HCT116 (cell line): ENCODE measurements around the gene SSB. TPM values are rescaled to one million over a fixed set of nuclear protein-coding genes. Genes with fewer than 3 reads are reported as not detected.

ENCODE experiments used
- ATAC-seq: fragments of 200-7000 bp; cut with Tn5 transposase; 2 replicates; pipeline ENCODE4 v1.9.1; 2020; ENCODE audit warnings: mild to moderate bottlenecking, moderate library complexity
- BruUV-seq: library from RNA; stranded (reverse); fragments of 400-500 nt; replicated peaks from 2 replicates; lab custom pipeline; 2021; lab: Mats Ljungman, UMichigan
- CTCF ChIA-PET: fragments of 300-600 bp; sonication (Branson Sonifier 250); formaldehyde crosslinking; loops from one replicate; lab custom pipeline; 2021; ENCODE audit warnings: antibody characterized with exemption; lab: Charles Lee
- POLR2A ChIA-PET: fragments of 300-600, 350-600 bp; sonication (Branson Sonifier 250); formaldehyde crosslinking; loops from one replicate; lab custom pipeline; 2021; ENCODE audit warnings: antibody characterized with exemption; lab: Charles Lee
- RAD21 ChIA-PET, 2 experiments: fragments of 300-600 bp; sonication (Branson Sonifier 250); formaldehyde crosslinking; loops; one replicate each; lab custom pipeline; 2023; ENCODE audit warnings: low total read pairs in 2 of 2; ENCODE audit not compliant: uncharacterized antibody in 2 of 2, unreplicated experiment in 2 of 2, low non-redundant PET in 1 of 2; lab: Charles Lee
- DNase-seq: peaks from one replicate; pipeline ENCODE4 v3.0.0-alpha.2; 2010; ENCODE audit warnings: low read depth, low spot score
- H2AFZ ChIP-seq: fragments of 200-600 bp; shearing (Covaris generic), sonication (generic); 2 replicates; pipeline ENCODE4 v1.6.1; 2017; ENCODE audit warnings: low read depth, mixed run types, mixed read lengths, antibody characterized with exemption, low read length; ENCODE audit not compliant: poor library complexity, severe bottlenecking
- H3K27ac ChIP-seq: 2 replicates; pipeline ENCODE4 v1.5.1; 2012; ENCODE audit warnings: low read depth, low read length
- H3K27me3 ChIP-seq: fragments of 200-600 bp; sonication (generic); 2 replicates; pipeline ENCODE4 v1.6.1; 2016; ENCODE audit warnings: mixed run types, low read length, mixed read lengths; ENCODE audit not compliant: insufficient read depth
- H3K36me3 ChIP-seq, 2 experiments: fragments of 200-500 bp in 1 of 2; fragments of 200-600 bp in 1 of 2; sonication (Bioruptor generic) in 1 of 2; sonication (generic) in 1 of 2; 2 replicates each; pipeline versions ENCODE4 v1.5.1 to v1.6.1; 2014 to 2016; ENCODE audit warnings: low read length in 2 of 2, inconsistent platforms in 1 of 2, mixed read lengths in 1 of 2, mixed run types in 1 of 2; ENCODE audit not compliant: insufficient read depth in 2 of 2, control insufficient read depth in 1 of 2
- H3K4me1 ChIP-seq, 2 experiments: fragments of 200-600 bp in 1 of 2; sonication (generic) in 1 of 2; 2 replicates each; pipeline versions ENCODE4 v1.5.1 to v1.6.1; 2012 to 2017; ENCODE audit warnings: low read length in 2 of 2, inconsistent platforms in 1 of 2, mild to moderate bottlenecking in 1 of 2, mixed read lengths in 1 of 2, mixed run types in 1 of 2, moderate library complexity in 1 of 2; ENCODE audit not compliant: insufficient read depth in 2 of 2, control insufficient read depth in 1 of 2
- H3K4me2 ChIP-seq: fragments of 200-600 bp; sonication (generic); 2 replicates; pipeline ENCODE4 v1.6.1; 2017; ENCODE audit warnings: mixed run types, low read length, mixed read lengths
- H3K4me3 ChIP-seq, 2 experiments: fragments of 200-600 bp in 1 of 2; sonication (generic) in 1 of 2; replicated peaks in 1 of 2; 2 replicates each; pipeline ENCODE4 v1.5.1; 2011 to 2016; ENCODE audit warnings: low read length in 2 of 2, control low read depth in 1 of 2, low read depth in 1 of 2, mild to moderate bottlenecking in 1 of 2, mixed read lengths in 1 of 2, mixed run types in 1 of 2
- H3K79me2 ChIP-seq: fragments of 200-600 bp; sonication (generic); 2 replicates; pipeline ENCODE4 v1.6.1; 2017; ENCODE audit warnings: mild to moderate bottlenecking, mixed run types, low read length, moderate library complexity, mixed read lengths; ENCODE audit not compliant: insufficient read depth
- H3K9ac ChIP-seq: fragments of 200-600 bp; sonication (generic); 2 replicates; pipeline ENCODE4 v1.6.1; 2016; ENCODE audit warnings: low read length, mixed read lengths
- H3K9me2 ChIP-seq: fragments of 200-600 bp; sonication (generic), shearing (Covaris generic); 2 replicates; pipeline ENCODE4 v1.6.1; 2017; ENCODE audit warnings: mixed run types, mild to moderate bottlenecking, moderate library complexity; ENCODE audit not compliant: insufficient read depth
- H3K9me3 ChIP-seq, 2 experiments: fragments of 200-500 bp in 1 of 2; fragments of 200-600 bp in 1 of 2; sonication (Bioruptor generic) in 1 of 2; sonication (generic) in 1 of 2; 2 replicates each; pipeline ENCODE4 v1.6.1; 2014 to 2017; ENCODE audit warnings: low read length in 2 of 2, mixed read lengths in 2 of 2, inconsistent platforms in 1 of 2, low read depth in 1 of 2, mild to moderate bottlenecking in 1 of 2, mixed run types in 1 of 2, moderate library complexity in 1 of 2; ENCODE audit not compliant: control insufficient read depth in 1 of 2, insufficient read depth in 1 of 2
- H4K20me1 ChIP-seq: fragments of 200-600 bp; sonication (generic), shearing (Covaris generic); 2 replicates; pipeline ENCODE4 v1.6.1; 2017; ENCODE audit warnings: mixed run types, mild to moderate bottlenecking, moderate library complexity; ENCODE audit not compliant: insufficient read depth
- CBX3 ChIP-seq: IDR thresholded peaks from 2 replicates; pipeline ENCODE4 v1.6.1; 2012; ENCODE audit warnings: low read depth
- CTCF ChIP-seq, 3 experiments: fragments of 200-600 bp in 1 of 3; sonication (generic) in 1 of 3; IDR thresholded peaks in 2 of 3; conservative IDR thresholded peaks in 1 of 3; 2 replicates each; pipeline ENCODE4 v1.5.1; 2012 to 2017; ENCODE audit warnings: low read depth in 2 of 3, low read length in 2 of 3, antibody characterized with exemption in 1 of 3, borderline replicate concordance in 1 of 3, control low read depth in 1 of 3, mild to moderate bottlenecking in 1 of 3, mixed read lengths in 1 of 3, mixed run types in 1 of 3, moderate library complexity in 1 of 3; ENCODE audit not compliant: insufficient read depth in 1 of 3
- ELF1 ChIP-seq: IDR thresholded peaks from 2 replicates; pipeline ENCODE4 v1.6.1; 2012; ENCODE audit warnings: low read depth, borderline replicate concordance
- EZH2 ChIP-seq: fragments of 200-600 bp; sonication (generic); IDR thresholded peaks from 2 replicates; pipeline ENCODE4 v1.6.1; 2017; ENCODE audit warnings: antibody characterized with exemption, mixed run types
- EZH2phosphoT487 ChIP-seq: fragments of 200-600 bp; IDR thresholded peaks from 2 replicates; pipeline ENCODE4 v1.6.1; 2018; ENCODE audit warnings: antibody characterized with exemption, borderline replicate concordance
- JUND ChIP-seq: IDR thresholded peaks from 2 replicates; pipeline ENCODE4 v1.6.1; 2012
- MAX ChIP-seq: IDR thresholded peaks from 2 replicates; pipeline ENCODE4 v1.6.1; 2012
- RAD21 ChIP-seq: IDR thresholded peaks from 2 replicates; pipeline ENCODE4 v1.6.1; 2012; ENCODE audit warnings: low read depth, mild to moderate bottlenecking
- TCF7L2 ChIP-seq: IDR thresholded peaks from 2 replicates; pipeline ENCODE4 v1.7.0; 2011; ENCODE audit warnings: borderline replicate concordance, inconsistent platforms; ENCODE audit not compliant: insufficient read depth, insufficient read length; ENCODE audit errors: extremely low read depth
- ZBTB33 ChIP-seq: IDR thresholded peaks from 2 replicates; pipeline ENCODE4 v1.6.1; 2011; ENCODE audit warnings: mild to moderate bottlenecking, low read length, moderate library complexity; ENCODE audit not compliant: insufficient replicate concordance; ENCODE audit errors: extremely low read depth
- intact Hi-C: fragments of 100-400 bp; cut with micrococcal nuclease; formaldehyde crosslinking; loops from 2 replicates; pipeline ENCODE4 v1.10.0; 2022
- total RNA-seq: library from RNA; stranded (reverse); gene quantifications from one replicate; pipeline ENCODE4 v1.2.1, GENCODE V29; 2021; ENCODE audit not compliant: unreplicated experiment

SSB gene
- total RNA-seq, 1 experiment from 2014 or later, result 117 TPM

- TF ChIP-seq RAD21 (no peak), CBX3 (no peak), ELF1 (no peak), TCF7L2 (no peak), ZBTB33 (no peak), CTCF (IDR thresholded peaks at IDR 0.05 in 2 of 3, conservative IDR thresholded peaks at IDR 0.05 in 1 of 3; ENCODE audit: borderline replicate concordance in 1 of 3, insufficient read depth in 1 of 3, low read depth in 2 of 3, low read length in 2 of 3) (no peak), EZH2phosphoT487 (no peak), EZH2 (no peak), JUND (no peak), MAX (no peak)
- H3K79me2 ChIP-seq, result no peaks in the 10 kb centered on the region
- no peaks in the 10 kb centered on the region for H4K20me1 ChIP-seq
- H3K36me3 ChIP-seq, result no peaks in the 10 kb centered on the region
- ChIA-PET RAD21 (interaction anchor here in 1 of 2 experiments (0.9 kb wide), 1 partner anchor 19 kb away, joined by 3 read pairs; no protein-coding TSS in a partner anchor), POLR2A (no interaction called here), CTCF (interaction anchor here (0.9 kb wide), 1 partner anchor 319 kb away, joined by 3 read pairs; no protein-coding TSS in a partner anchor)
- no peak overlapping the region for H3K27ac ChIP-seq
- no TSS peak for BruUV-seq
- H3K9me2 ChIP-seq, result no peaks in the 10 kb centered on the region
- H3K4me2 ChIP-seq, result no peak overlapping the region
- H3K9ac ChIP-seq, result no peak overlapping the region
- no peaks in the 10 kb centered on the region for H3K27me3 ChIP-seq
- no peaks in the 10 kb centered on the region for H3K9me3 ChIP-seq
- intact Hi-C loops, result loop anchor here (10.0 kb wide), 1 partner anchor 657 kb away; no protein-coding TSS in a partner anchor
- H3K4me3 ChIP-seq, result no peak overlapping the region
- ATAC-seq (no peak), DNase-seq (no peak)
- no peaks in the 10 kb centered on the region; a peak in 1 of 4 replicates for H3K4me1 ChIP-seq
- H2AFZ ChIP-seq, result no peak overlapping the region
Observed at GRCh38 chr2:169771612-169772011, 27.1 kb upstream of the SSB start.
